Panc1 (cell line): Measurements from ENCODE around the gene PSORS1C1. TPM values are rescaled to one million over a fixed set of nuclear protein-coding genes. Genes with fewer than 3 reads are reported as not detected.

Source experiments
- ATAC-seq: fragments of 200-7000 bp; cut with Tn5 transposase; 2 replicates; pipeline ENCODE4 v1.9.1; 2020; ENCODE audit warnings: mild to moderate bottlenecking, moderate library complexity
- BruUV-seq: library from RNA; stranded (reverse); fragments of 400-500 nt; replicated peaks from 2 replicates; lab custom pipeline; 2021; lab: Mats Ljungman, UMichigan
- CTCF ChIA-PET: fragments of 300-600 bp; sonication (Branson Sonifier 250); formaldehyde crosslinking; loops from one replicate; lab custom pipeline; 2022; ENCODE audit warnings: antibody characterized with exemption; lab: Charles Lee
- POLR2A ChIA-PET: fragments of 300-600 bp; sonication (Branson Sonifier 250); formaldehyde crosslinking; loops from one replicate; lab custom pipeline; 2022; ENCODE audit warnings: antibody characterized with exemption; lab: Charles Lee
- DNase-seq: peaks from one replicate; pipeline ENCODE4 v3.0.0-alpha.2; 2010; ENCODE audit warnings: low read depth, low spot score
- H3K27ac ChIP-seq: 2 replicates; pipeline ENCODE4 v1.5.1; 2011; ENCODE audit warnings: mild to moderate bottlenecking, low read length, inconsistent platforms
- H3K27me3 ChIP-seq: fragments of 200-500 bp; sonication (Bioruptor generic); 2 replicates; pipeline ENCODE4 v1.6.0; 2014; ENCODE audit warnings: low read length, inconsistent platforms; ENCODE audit not compliant: control insufficient read depth, insufficient read depth
- H3K36me3 ChIP-seq: fragments of 200-500 bp; sonication (Bioruptor generic); 2 replicates; pipeline ENCODE4 v1.5.1; 2014; ENCODE audit warnings: inconsistent platforms, mild to moderate bottlenecking, low read length, moderate library complexity; ENCODE audit not compliant: control insufficient read depth, insufficient read depth
- H3K4me1 ChIP-seq: 2 replicates; pipeline ENCODE4 v1.5.1; 2011; ENCODE audit warnings: inconsistent platforms, mild to moderate bottlenecking, low read length, moderate library complexity; ENCODE audit not compliant: control insufficient read depth, insufficient read depth
- H3K4me3 ChIP-seq, 2 experiments: 2 replicates each; pipeline ENCODE4 v1.5.1; 2011 to 2012; ENCODE audit warnings: low read depth in 2 of 2, low read length in 2 of 2, mild to moderate bottlenecking in 2 of 2, inconsistent platforms in 1 of 2, moderate library complexity in 1 of 2
- H3K9me3 ChIP-seq: fragments of 200-500 bp; sonication (Bioruptor generic); 2 replicates; pipeline ENCODE4 v1.5.1; 2014; ENCODE audit warnings: low read depth, mild to moderate bottlenecking, inconsistent platforms, low read length, moderate library complexity; ENCODE audit not compliant: control insufficient read depth, insufficient read depth
- CTCF ChIP-seq: fragments of 450-650 bp; IDR thresholded peaks from 2 replicates; pipeline ENCODE4 v1.5.1; 2017; ENCODE audit warnings: mild to moderate bottlenecking
- POLR2AphosphoS5 ChIP-seq: IDR thresholded peaks from 2 replicates; pipeline ENCODE4 v1.6.1; 2012; ENCODE audit warnings: mild to moderate bottlenecking, low read depth, low read length, moderate library complexity
- SIN3A ChIP-seq: IDR thresholded peaks from 2 replicates; pipeline ENCODE4 v1.6.1; 2012; ENCODE audit warnings: low read depth, mild to moderate bottlenecking, low read length, moderate library complexity, borderline replicate concordance; ENCODE audit not compliant: insufficient read depth
- TCF7L2 ChIP-seq: IDR thresholded peaks from 2 replicates; pipeline ENCODE4 v1.6.1; 2011; ENCODE audit warnings: mild to moderate bottlenecking, low read depth, low read length, inconsistent platforms
- in situ Hi-C: cut with HindIII; loops from 2 replicates; pipeline ENCODE4 v1.10.0; 2016; ENCODE audit warnings: low sequenced_read_pairs, low pct_unique_long_range_greater_than_20kb
- intact Hi-C: fragments of 100-400 bp; cut with micrococcal nuclease; formaldehyde crosslinking; loops from one replicate; pipeline ENCODE4 v1.10.0; 2022; ENCODE audit not compliant: unreplicated experiment
- total RNA-seq: library from RNA; stranded (reverse); gene quantifications from one replicate; pipeline ENCODE4 v1.2.1, GENCODE V29; 2021; ENCODE audit not compliant: unreplicated experiment
- TF ChIP-seq, protein P1 (sequence below), 2 experiments: IDR thresholded peaks; 2 replicates each; pipeline ENCODE4 v1.6.1; 2011 to 2012; ENCODE audit warnings: low read depth in 2 of 2, control low read depth in 1 of 2, low read length in 1 of 2, mild to moderate bottlenecking in 1 of 2, moderate library complexity in 1 of 2; ENCODE audit not compliant: insufficient read depth in 1 of 2

PSORS1C1 gene
- total RNA-seq, 1 experiment from 2014 or later: 2.9 TPM

DNA sequence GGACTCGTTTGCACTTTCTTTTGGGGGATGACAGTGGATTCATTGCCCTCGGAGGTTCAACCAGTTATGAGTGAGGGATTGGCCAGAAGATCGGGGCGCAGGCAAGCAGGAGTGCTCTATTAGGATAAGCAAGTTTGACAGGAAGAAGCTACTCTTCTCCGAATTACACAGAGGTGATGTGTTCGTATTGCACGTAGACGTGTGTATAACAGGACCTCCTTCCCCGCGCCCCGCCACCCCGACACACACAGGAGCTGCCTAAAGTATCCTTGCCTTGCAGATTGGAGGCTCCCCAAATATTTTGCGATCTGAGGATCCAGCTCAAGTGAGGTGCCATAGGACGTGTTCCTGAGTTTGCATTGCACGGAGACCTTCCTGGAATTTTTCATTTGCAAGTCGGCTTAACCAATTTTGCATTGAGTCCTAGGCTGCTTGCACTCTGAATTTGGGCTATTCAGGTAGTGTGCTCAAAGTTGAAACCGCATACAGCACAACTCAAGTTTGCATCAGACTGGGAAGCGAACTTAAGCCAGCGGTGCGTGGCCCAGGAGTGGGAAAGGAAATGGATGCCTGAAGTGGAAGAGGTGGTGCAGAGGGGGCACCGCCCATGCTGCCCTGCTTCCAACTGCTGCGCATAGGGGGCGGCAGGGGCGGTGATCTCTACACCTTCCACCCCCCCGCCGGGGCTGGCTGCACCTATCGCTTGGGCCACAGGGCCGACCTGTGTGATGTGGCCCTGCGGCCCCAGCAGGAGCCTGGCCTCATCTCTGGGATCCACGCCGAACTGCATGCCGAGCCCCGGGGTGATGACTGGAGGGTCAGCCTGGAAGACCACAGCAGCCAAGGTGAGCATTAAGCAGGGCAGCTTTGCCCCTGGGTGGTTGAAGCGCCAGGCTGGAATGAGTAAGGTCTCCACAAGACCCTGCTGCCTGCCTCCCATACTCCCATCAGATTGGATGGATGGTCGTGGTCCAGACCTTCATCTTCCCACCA is 44.6 kb downstream of the PSORS1C1 start:
- Histone ChIP-seq H3K4me1 (peaks cover 13% of the 10 kb centered on the region), H3K27me3 (no peaks in the 10 kb centered on the region), H3K36me3 (peaks cover 2% of the 10 kb centered on the region; the same call in 1 of the 2 replicates), H3K9me3 (no peaks in the 10 kb centered on the region), H3K27ac (peak overlapping the region; percentile 72), H3K4me3 (peak overlapping the region; percentile 65 to 75)
- DNase-seq (no peak), ATAC-seq (peak; percentile 15; the same call in 1 of the 2 replicates)
- TF ChIP-seq, protein P1, sequence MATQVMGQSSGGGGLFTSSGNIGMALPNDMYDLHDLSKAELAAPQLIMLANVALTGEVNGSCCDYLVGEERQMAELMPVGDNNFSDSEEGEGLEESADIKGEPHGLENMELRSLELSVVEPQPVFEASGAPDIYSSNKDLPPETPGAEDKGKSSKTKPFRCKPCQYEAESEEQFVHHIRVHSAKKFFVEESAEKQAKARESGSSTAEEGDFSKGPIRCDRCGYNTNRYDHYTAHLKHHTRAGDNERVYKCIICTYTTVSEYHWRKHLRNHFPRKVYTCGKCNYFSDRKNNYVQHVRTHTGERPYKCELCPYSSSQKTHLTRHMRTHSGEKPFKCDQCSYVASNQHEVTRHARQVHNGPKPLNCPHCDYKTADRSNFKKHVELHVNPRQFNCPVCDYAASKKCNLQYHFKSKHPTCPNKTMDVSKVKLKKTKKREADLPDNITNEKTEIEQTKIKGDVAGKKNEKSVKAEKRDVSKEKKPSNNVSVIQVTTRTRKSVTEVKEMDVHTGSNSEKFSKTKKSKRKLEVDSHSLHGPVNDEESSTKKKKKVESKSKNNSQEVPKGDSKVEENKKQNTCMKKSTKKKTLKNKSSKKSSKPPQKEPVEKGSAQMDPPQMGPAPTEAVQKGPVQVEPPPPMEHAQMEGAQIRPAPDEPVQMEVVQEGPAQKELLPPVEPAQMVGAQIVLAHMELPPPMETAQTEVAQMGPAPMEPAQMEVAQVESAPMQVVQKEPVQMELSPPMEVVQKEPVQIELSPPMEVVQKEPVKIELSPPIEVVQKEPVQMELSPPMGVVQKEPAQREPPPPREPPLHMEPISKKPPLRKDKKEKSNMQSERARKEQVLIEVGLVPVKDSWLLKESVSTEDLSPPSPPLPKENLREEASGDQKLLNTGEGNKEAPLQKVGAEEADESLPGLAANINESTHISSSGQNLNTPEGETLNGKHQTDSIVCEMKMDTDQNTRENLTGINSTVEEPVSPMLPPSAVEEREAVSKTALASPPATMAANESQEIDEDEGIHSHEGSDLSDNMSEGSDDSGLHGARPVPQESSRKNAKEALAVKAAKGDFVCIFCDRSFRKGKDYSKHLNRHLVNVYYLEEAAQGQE (IDR thresholded peaks at IDR 0.05; ENCODE audit: insufficient read depth in 1 of 2, low read depth in 2 of 2, low read length in 1 of 2): no peak
- TF ChIP-seq CTCF (no peak), SIN3A (no peak), POLR2AphosphoS5 (no peak), TCF7L2 (no peak)
- in situ Hi-C loops: no loop called here
- ChIA-PET CTCF (interaction anchor here (1.0 to 1.2 kb wide), 3 partner anchors 22 to 245 kb away, joined by 3 to 4 read pairs (median 4); partner anchors contain the start of gene VARS2), POLR2A (interaction anchor here (0.5 kb wide), 1 partner anchor 17 kb away, joined by 3 read pairs; no protein-coding TSS in a partner anchor)
- TSS peak; percentile 77 for BruUV-seq
- intact Hi-C loops: no loop called here

GRCh38 chr6:31161216-31162126 is 46.9 kb downstream of the PSORS1C1 start:
- H3K27me3 ChIP-seq: no peaks in the 10 kb centered on the region
- DNase-seq (no peak), ATAC-seq (no peak)
- no peak overlapping the region for H3K4me3 ChIP-seq
- TF ChIP-seq SIN3A: no peak
- peaks cover 13% of the 10 kb centered on the region for H3K4me1 ChIP-seq
- intact Hi-C loops (no loop called here), in situ Hi-C loops (no loop called here)
- POLR2A ChIA-PET: no interaction called here
- no peak overlapping the region for H3K27ac ChIP-seq
- no peaks in the 10 kb centered on the region for H3K9me3 ChIP-seq
- CTCF ChIA-PET: no interaction called here
- peaks cover 2% of the 10 kb centered on the region; the same call in 1 of the 2 replicates for H3K36me3 ChIP-seq
- BruUV-seq: no TSS peak
